GM12864 (cell line): ENCODE results near the gene PDF.
A peak's percentile ranks its signal among the peaks of the same experiment; 100 is the strongest.

Experiments used
- DNase-seq: peaks from one replicate; pipeline ENCODE4 v3.0.0-alpha.2; 2011; ENCODE audit warnings: low read depth
- H3K4me3 ChIP-seq: 2 replicates; pipeline ENCODE4 v1.5.1; 2011; ENCODE audit warnings: mild to moderate bottlenecking, low read depth, low read length, control low read depth
- TF ChIP-seq, protein P1 (sequence below): IDR thresholded peaks from 2 replicates; pipeline ENCODE4 v1.5.1; 2011; ENCODE audit warnings: low read depth, mild to moderate bottlenecking, moderate library complexity, low read length, control low read depth, inconsistent platforms; ENCODE audit errors: missing control alignments

Gene PDF

DNA sequence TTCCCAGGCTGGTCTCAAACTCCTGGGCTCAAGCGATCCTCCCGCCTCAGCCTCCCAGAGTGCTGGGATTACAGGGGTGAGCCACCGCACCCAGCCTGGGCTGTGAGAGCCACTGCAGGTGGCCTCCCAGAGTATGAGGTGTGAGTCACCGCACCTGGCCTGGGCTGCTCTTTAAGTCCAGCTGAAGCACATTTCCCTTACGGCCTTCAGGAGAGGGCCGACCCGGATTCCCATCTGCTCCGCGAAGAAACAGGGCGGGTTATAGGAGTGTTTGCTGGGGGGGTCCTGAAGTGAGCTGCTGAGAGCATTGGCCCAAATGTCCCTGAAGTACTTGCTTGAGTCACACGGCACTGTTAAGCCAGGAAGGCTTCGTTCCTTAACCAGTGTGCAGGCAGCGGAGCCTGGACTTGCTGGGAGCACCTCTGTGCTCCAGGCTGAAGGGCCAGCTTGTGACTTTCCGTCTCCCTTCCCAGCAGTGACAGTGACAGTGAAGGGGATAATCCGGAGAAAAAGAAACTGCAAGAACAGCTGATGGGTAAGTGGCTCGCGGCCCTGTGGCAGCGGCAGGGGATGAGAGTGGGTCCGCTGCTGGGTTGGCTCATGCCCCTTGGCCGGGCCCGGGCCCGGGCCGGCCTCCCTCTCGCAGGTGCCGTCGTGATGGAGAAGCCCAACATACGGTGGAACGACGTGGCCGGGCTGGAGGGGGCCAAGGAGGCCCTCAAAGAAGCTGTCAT, 12.0 kb downstream of the PDF start:
- no peak for DNase-seq
- TF ChIP-seq, protein P1, sequence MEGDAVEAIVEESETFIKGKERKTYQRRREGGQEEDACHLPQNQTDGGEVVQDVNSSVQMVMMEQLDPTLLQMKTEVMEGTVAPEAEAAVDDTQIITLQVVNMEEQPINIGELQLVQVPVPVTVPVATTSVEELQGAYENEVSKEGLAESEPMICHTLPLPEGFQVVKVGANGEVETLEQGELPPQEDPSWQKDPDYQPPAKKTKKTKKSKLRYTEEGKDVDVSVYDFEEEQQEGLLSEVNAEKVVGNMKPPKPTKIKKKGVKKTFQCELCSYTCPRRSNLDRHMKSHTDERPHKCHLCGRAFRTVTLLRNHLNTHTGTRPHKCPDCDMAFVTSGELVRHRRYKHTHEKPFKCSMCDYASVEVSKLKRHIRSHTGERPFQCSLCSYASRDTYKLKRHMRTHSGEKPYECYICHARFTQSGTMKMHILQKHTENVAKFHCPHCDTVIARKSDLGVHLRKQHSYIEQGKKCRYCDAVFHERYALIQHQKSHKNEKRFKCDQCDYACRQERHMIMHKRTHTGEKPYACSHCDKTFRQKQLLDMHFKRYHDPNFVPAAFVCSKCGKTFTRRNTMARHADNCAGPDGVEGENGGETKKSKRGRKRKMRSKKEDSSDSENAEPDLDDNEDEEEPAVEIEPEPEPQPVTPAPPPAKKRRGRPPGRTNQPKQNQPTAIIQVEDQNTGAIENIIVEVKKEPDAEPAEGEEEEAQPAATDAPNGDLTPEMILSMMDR, result no peak
- no peak overlapping the region for H3K4me3 ChIP-seq

DNA sequence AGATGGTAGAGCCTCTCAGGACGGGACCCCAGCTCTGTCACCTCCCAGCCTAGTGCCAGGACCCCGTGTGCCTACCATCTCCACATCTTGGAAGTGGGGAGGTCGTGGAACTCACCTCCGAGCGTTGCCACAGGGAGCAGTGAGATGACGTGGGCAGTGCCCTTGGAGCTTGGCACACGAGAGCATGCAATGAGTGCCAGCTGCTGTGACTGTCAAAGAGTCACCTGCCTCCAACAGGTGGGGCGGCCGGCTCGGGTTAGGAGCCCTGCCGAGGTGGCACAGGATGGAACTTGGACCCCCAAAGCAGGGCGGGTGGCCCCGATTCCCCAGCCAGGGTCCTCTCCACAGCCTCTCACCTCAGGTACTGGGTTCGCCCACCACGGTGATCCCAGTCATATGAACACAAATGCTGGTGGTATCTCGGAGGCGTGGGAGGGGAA, 13.8 kb downstream of the PDF start:
- TF ChIP-seq, protein P1, result no peak
- DNase-seq, result no peak
- H3K4me3 ChIP-seq, result no peak overlapping the region

DNA sequence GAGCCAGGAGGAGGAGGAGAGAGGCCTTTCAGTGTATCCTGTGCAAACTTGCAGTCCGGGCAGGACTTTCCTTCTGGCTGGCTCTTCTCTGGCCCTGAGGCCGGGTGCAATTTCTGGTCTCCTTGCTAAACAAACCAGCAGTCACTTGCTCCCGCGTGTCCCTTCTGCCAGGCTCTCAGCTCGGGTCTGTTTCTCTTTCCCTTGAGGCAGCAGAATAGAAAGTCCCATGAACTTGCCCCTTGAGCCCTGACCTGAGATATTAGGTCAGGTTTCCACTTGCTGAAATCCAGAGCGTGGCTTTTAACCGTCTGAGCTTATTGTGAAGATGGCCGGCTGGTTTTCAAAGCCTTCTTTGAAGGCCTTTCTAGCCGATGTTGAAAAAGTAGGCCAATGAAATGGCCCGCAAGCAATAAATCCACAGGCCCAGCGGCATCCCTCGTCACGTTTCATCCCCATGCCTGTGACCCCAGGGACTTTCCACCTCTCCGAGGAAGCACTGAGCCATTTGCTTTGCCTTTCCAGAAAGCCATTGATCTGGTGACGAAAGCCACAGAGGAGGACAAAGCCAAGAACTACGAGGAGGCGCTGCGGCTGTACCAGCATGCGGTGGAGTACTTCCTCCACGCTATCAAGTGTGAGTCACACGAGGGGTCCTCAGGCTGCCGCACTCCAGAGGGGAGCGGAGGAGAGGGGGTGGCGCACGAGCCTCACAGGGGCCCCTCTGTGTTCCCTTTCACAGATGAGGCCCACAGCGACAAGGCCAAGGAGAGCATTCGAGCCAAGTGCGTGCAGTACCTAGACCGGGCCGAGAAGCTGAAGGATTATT, 14.7 kb downstream of the PDF start:
- H3K4me3 ChIP-seq, result no peak overlapping the region
- TF ChIP-seq, protein P1, result no peak
- no peak for DNase-seq

DNA sequence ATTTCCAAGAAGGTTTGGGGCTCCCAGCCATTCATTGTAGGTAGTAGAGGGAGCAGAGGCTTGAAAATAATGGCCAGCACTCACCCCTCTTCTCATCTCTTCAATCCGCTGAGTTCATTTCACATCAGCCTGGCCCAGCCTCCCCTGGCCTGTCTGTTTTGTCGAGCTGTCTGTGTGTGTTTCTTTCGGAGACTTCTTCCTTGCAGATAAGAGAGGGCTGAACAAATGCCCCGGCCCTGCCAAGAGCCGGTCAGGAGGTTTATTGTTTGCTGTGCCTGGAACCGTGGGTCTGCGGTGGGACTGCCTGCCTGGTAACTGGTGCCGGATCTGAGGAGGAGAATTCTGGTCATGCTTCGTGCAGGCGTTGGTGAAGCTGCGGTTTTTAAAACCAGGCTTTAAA, 15.9 kb downstream of the PDF start:
- no peak for DNase-seq
- TF ChIP-seq, protein P1, result no peak
- H3K4me3 ChIP-seq, result no peak overlapping the region

DNA sequence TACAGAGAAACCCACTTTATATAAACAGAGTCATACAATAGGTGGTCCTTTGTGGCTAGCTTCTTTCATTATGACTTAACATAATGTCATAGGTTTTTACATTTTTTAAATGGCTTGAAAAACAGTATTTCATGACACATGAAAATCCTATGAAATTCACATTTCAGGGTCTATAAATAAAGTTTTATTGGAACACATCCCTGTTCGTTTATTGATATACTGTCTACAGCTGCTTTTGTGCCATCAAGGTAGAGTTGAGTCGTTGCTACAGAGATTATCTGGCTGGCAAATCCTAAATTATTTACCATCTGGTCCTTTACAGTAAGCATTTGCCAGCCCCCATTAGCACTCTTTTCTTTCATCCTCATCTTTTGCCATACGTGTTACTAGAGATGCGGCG, 16.9 kb downstream of the PDF start:
- TF ChIP-seq, protein P1, result no peak
- no peak for DNase-seq

DNA sequence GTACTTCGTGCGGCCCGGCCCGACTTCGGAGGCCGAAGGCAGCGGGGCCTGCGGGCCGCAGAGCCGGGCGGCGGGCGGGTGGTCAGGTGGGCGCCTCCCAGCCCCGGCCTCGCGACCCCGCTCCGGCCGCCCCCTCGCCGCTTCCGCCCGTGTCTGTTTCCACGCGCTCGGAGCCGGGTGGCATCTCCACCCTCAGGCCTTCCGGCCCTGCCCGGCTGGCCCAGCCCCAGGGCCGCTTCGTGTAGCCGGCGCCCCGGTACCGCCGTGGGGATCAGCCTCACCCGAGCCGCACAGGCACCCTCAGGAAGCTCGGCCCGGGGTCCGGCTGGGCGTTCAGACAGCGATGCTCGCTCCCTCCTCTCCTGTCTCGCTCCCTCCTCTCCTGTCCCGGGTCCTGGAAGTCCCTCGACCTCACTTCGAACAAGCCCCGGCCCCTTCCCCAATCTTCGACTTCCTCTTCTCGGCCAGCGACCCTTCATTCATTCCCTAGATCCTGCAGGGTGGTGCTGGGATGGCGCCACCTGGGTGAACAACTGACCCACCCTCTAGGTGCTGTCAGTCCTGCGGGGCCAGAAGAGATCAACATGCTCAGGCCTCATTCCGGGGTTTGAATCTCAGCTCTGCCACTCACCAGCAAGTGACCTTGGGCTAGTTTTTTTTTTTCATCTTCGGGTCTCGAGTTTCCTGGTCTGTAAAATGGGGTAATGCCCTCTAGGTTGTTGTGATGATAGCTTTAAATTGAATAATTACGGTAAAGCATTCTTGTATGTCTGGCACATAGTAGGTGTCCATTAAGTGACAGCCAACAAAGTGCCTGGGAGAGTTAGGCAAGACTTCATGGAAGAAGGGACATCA, 18.6 kb downstream of the PDF start:
- no peak for DNase-seq
- peak overlapping the region; percentile 81 for H3K4me3 ChIP-seq
- TF ChIP-seq, protein P1, result peak; percentile 23

More for the DNA sequence above, 16.9 kb downstream of the PDF start:
- H3K4me3 ChIP-seq, result no peak overlapping the region
